Measurements from ENCODE around the gene BCAS3.

BCAS3 gene

GRCh38 chr17:61322325-61323002 lies 644.8 kb downstream of the BCAS3 start:
- DNase-seq (ENCODE audit: low read depth) = no peak

DNA sequence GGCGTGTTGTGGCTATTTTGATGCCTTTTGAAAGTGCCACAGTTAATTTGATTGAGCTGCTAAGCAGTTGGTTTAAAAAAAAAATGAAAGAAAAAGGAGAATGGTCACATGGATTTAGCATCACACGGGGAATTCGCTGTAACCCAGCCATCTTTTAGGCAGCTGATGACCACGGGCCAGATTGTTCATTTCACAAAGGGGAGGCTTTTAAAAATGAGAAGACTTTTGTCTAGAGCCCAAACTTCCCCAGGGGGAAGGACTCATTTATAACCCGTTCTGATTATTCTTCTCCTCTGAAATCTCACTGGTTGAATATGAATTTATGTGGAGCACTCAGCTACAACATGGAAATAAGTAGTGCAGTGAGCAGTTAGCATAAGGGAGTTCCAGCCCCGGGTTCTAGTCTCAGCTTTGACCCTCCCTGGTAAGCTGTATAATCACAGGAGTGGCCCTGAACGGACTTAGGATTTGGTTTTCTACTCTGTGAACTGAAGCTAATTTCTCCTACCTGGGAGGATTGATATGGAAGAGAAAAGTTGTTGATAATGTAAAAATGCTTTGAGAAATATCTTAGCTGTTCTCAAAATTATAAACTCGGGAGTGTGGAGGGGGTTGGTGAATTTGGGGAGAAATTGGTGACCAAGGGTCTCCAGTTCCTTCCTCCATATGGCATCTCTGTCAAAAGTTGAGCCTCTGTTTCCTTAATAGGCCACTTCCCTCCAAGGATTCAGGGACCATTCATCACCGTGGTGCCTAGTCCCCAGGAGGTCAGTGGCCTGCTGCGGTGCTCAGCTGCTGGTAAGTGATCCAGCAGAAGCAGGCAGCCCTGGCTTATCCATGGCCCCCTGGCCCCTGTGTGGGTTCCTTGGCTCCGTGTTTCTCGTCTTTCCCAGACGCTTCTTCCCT lies 645.6 kb downstream of the BCAS3 start:
- DNase-seq (ENCODE audit: low read depth) = no peak

DNA sequence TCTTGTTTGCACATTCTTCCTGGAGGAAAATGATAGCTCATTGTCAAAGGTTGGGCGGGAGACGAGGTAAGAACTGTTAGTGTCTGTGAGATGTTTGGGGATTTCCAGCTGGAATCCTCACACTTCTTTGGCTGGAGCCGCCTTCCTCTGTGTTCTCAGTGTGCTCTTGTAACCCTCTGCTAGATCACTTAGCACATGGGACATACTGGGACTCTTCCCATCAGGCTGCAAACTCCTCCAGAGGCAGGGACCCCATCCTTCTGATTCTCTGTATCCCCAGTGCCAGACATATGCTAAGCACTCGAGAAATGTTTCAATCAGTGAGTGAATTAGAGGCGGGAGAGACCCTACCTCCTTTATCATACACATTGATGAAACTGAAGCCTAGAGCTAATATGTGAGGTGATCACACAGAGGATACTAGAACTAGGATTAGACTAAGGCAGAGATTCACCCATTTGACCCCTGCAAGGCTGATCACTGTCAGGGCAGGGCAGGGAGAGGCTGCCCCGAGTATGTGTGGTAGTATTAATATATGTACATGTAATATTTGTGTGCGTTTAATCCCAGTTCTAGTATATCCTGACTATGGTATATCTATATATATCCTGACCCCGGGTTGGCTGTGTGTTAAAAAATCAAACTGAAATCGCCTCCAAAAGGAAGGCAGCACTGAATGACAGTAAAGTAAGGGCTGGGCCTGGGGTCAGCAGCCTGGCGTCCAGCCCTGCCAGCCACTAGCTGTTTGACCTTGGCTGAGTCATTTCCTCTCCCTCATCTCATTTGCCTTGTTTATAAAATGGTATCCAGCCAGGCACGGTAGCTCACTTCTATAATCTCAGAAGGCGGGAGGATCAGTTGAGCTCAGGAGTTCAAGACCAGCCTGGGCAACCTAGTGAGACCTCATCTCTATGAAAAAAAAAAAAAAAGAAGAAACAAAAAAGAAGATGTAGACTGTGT lies 646.5 kb downstream of the BCAS3 start:
- no peak for DNase-seq (ENCODE audit: low read depth)

GRCh38 chr17:61324950-61325349 lies 647.3 kb downstream of the BCAS3 start:
- DNase-seq (ENCODE audit: low read depth) = no peak

GRCh38 chr17:61325382-61326073 lies 647.9 kb downstream of the BCAS3 start:
- no peak for DNase-seq (ENCODE audit: low read depth)

DNA sequence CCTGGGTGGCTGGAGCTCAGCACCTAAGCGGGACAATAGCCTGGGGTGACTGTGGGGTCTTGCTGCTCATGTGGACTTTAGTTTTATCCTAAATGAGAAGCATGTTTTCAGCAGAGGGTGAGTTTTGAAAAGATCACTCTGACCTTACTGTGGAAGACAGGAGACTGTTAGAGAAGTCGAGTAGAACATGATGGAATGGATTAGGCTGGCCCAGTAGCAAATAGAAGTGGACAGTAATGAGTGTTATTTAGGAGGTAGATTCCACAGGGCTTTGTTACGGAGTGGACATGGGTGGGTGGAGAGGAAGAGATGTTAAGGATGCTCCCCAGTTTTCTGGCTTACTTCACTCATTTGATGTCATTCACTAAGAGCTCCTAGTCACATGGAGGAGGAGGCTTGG lies 648.7 kb downstream of the BCAS3 start:
- no peak for DNase-seq (ENCODE audit: low read depth)

GRCh38 chr17:61328351-61328750 lies 650.7 kb downstream of the BCAS3 start:
- no peak for DNase-seq (ENCODE audit: low read depth)

DNA sequence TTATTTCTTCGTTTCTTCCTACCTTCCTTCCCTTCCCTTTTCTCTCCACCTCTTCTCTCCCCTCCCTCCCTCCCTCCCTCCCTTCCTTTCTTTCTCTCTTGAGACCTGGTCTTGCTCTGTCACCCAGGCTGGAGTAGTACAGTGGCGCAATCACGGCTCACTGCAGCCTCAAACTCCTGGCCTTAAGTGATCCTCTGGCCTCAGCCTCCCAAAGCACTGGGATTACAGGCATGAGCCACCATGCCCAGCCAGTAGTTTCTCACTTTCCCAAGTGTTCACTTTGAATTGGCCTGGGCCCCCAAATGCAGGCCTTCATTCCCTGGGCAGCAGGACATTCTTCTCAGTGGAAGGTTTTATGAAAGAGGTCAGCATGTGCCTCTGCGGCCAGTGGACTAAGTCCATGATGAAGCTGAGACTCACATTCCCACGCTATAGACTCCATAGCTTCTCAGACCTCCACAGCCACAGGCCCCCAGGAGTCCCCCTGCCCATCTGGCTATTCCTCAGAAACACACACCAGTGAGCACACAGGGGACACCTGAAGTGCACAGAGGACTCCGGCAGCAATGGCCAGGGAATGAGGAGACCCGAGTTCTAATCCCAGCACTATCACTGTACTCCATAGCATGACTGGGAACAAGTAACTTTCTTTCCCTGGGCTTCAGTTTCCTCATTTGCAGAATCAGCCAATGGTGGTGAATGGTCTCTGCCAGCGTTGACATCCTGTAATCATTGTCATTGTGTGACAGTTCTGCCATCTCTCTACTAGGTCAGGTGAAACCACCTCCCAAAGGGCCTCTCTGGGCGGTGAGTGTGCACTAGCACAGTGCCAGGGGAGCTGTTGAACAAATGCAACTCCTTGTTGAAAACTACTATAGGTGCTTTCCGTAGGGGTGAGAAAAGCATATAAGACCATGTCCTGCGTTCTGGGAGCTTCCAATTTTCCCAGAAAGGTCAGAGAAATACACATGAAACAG lies 652.8 kb downstream of the BCAS3 start:
- DNase-seq (ENCODE audit: low read depth) = no peak

GRCh38 chr17:61331178-61331577 lies 653.5 kb downstream of the BCAS3 start:
- no peak for DNase-seq (ENCODE audit: low read depth)

GRCh38 chr17:61331886-61332285 lies 654.2 kb downstream of the BCAS3 start:
- DNase-seq (ENCODE audit: low read depth) = no peak

- no peak for DNase-seq (ENCODE audit: low read depth)
These were observed 655.5 kb downstream of the BCAS3 start for GRCh38 chr17:61333136-61333535.

DNA sequence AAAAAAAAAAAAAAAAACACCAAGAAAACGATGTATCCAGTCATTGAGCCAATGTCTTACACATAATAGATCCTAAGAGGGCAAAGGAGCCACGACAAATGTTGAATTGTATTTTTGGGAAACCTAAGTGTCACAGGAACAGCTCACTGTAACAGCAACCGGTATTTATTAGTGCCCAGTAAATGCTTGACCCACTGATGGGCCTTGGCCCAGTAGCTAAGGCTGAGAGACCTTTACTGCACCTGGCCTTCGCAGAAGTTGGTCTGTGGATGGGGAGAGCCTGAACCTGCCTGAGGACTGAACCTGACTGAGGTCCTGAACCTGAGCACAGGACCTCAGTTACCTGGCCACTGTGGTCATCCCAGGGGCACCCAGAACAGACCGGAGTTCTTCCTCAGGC lies 657.0 kb downstream of the BCAS3 start:
- no peak for DNase-seq (ENCODE audit: low read depth)

DNA sequence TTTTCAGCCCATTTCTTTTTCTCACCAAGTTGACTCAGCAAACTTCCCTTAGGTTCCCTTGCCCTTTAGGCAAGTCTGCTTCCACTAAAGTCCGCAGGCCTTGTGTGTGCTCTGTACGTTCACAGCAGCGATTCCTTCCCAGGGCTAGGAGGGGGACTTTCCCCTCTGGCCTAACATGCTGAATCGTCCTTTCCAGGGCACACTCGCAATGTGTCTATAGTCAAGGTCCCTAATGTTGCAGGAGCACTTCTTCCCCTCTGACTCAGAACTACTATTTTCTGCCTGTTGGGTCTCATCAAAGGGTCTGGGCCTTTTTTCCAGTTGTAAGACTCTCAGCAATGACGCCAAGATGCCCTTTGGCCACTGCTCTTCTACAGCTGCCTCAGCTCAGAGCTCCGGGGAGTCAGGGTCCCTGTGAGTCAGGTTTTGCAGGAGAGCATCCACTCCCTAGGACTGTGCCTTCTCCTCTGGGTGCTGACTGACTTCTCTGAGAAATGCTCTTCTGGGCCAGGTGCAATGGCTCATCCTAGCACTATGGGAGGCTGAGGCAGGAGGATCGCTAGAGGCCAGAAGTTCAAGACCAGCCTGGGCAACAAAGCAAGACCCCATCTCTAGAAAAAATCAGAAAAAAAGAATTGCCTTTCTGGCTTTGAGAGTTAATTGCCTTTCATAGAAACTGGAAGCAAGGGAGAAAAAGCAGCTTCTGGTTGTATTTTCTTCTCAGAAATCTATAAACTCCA lies 657.6 kb downstream of the BCAS3 start:
- DNase-seq (ENCODE audit: low read depth) = no peak

- DNase-seq (ENCODE audit: low read depth) = no peak
These were observed 658.4 kb downstream of the BCAS3 start for GRCh38 chr17:61335845-61336655.

- no peak for DNase-seq (ENCODE audit: low read depth)
These were observed 659.6 kb downstream of the BCAS3 start for GRCh38 chr17:61337290-61337689.

- DNase-seq (ENCODE audit: low read depth) = no peak
These were observed 660.5 kb downstream of the BCAS3 start for GRCh38 chr17:61338000-61338798.

DNA sequence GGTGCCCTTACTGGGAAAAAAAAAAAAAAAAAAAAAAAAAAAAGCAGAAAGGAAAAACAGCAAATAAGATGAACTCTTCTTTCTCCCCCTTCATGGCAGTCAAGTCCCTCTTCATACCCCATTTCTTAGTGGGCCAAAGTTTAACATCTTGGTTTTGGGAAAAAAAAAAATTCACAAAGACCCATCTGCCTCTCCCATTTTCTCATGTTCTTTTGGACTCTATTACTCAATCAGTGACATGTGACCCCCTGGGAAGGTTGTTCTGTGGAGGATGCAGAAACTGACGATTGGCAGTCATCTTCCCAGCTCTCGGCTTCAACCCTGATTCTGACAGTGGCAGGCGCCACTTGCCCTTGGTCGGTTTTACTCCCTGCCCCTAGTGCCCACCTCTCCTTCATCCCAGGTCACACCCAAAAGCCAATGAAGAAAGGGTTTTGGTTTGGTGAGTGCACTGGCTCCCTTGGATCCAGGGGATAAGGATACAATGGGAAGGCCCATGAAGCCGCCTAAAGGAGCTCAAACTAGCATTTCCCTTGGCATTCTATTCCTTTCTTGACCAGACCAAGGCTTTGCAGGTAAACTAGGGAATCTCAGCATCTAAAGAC lies 661.3 kb downstream of the BCAS3 start:
- no peak for DNase-seq (ENCODE audit: low read depth)

Measured in activated T-helper 9 cell treated with anti-CD3 and anti-CD28 coated beads, Interleukin-2, amount 50 U/mL, for 16 hours (primary cell).